Central memory CD4-positive, alpha-beta T cell (primary cell): ENCODE measurements around the gene UBE2I.
"Not testable (repeated sequence)": the region's sequence is repeated elsewhere in the genome, so short reads cannot be mapped to it uniquely, and the experiment has no call there.

Experiments used
- DNase-seq: peaks from one replicate; pipeline ENCODE4 v3.0.0; 2022
- total RNA-seq, 3 experiments: gene quantifications; one replicate each; lab custom pipeline; 2026; lab: John Stamatoyannopoulos, UW

The UBE2I gene
- 154 to 195 (median 168) reads per million in 3 experiments for total RNA-seq

- peak; percentile 98 for DNase-seq
Measured at GRCh38 chr16:1308977-1309885, at the start of gene UBE2I. UBE2I (plus strand) TSS chr16:1309636; CDS start chr16:1314031, 4,395 bp downstream.

GRCh38 chr16:1259760-1260068 lies 49.7 kb upstream of the UBE2I start:
- DNase-seq = no peak

GRCh38 chr16:1260101-1260680 lies 49.2 kb upstream of the UBE2I start:
- no peak for DNase-seq

- no peak for DNase-seq
Measured at GRCh38 chr16:1261131-1261892, 48.1 kb upstream of the UBE2I start.

- DNase-seq = no peak
Measured at GRCh38 chr16:1262210-1262845, 47.1 kb upstream of the UBE2I start.

GRCh38 chr16:1262846-1263221 lies 46.6 kb upstream of the UBE2I start:
- DNase-seq = no peak

- DNase-seq = no peak
Measured at GRCh38 chr16:1263591-1264344, 45.7 kb upstream of the UBE2I start.

GRCh38 chr16:1264345-1265089 lies 44.9 kb upstream of the UBE2I start:
- no peak for DNase-seq

GRCh38 chr16:1265090-1265630 lies 44.3 kb upstream of the UBE2I start:
- no peak for DNase-seq

GRCh38 chr16:1265826-1266225 lies 43.6 kb upstream of the UBE2I start:
- no peak for DNase-seq

- not testable (repeated sequence) for DNase-seq
Measured at GRCh38 chr16:1269418-1269817, 40.0 kb upstream of the UBE2I start.

GRCh38 chr16:1271380-1271723 lies 38.1 kb upstream of the UBE2I start:
- DNase-seq = no peak

- DNase-seq = not testable (repeated sequence)
Measured at GRCh38 chr16:1271724-1272413, 37.6 kb upstream of the UBE2I start.

- no peak for DNase-seq
Measured at GRCh38 chr16:1272453-1273198, 36.8 kb upstream of the UBE2I start.

- no peak for DNase-seq
Measured at GRCh38 chr16:1273816-1274215, 35.6 kb upstream of the UBE2I start.

GRCh38 chr16:1274767-1275166 lies 34.7 kb upstream of the UBE2I start:
- no peak for DNase-seq

- DNase-seq = no peak
Measured at GRCh38 chr16:1275791-1276579, 33.5 kb upstream of the UBE2I start.

- no peak for DNase-seq
Measured at GRCh38 chr16:1276580-1276878, 32.9 kb upstream of the UBE2I start.

- DNase-seq = no peak
Measured at GRCh38 chr16:1277151-1277598, 32.3 kb upstream of the UBE2I start.
